H7 (cell line): ENCODE data around the gene NOL4L. TPM values are rescaled to one million over a fixed set of nuclear protein-coding genes. Genes with fewer than 3 reads are reported as not detected.

Experiments
- DNase-seq: peaks from one replicate; pipeline ENCODE4 v3.0.0; 2012
- H3K27me3 ChIP-seq: 2 replicates; pipeline ENCODE4 v1.6.0; 2011; ENCODE audit warnings: mild to moderate bottlenecking, low read length; ENCODE audit not compliant: control insufficient read depth, insufficient read depth
- H3K36me3 ChIP-seq: replicated peaks from 2 replicates; pipeline ENCODE4 v1.5.1; 2011; ENCODE audit warnings: low read length; ENCODE audit not compliant: control insufficient read depth, insufficient read depth
- H3K4me3 ChIP-seq: 2 replicates; pipeline ENCODE4 v1.5.1; 2011; ENCODE audit warnings: low read depth, mild to moderate bottlenecking, control low read depth, low read length, moderate library complexity; ENCODE audit not compliant: insufficient read depth
- total RNA-seq: library from RNA; depleted of rRNA; stranded (reverse); fragments of >200 nt; shearing (Covaris generic); gene quantifications from 2 replicates; pipeline ENCODE4 v1.2.3, GENCODE V29; 2014

The NOL4L gene
- total RNA-seq, 1 experiment from 2014 or later, result 26.6 TPM

DNA sequence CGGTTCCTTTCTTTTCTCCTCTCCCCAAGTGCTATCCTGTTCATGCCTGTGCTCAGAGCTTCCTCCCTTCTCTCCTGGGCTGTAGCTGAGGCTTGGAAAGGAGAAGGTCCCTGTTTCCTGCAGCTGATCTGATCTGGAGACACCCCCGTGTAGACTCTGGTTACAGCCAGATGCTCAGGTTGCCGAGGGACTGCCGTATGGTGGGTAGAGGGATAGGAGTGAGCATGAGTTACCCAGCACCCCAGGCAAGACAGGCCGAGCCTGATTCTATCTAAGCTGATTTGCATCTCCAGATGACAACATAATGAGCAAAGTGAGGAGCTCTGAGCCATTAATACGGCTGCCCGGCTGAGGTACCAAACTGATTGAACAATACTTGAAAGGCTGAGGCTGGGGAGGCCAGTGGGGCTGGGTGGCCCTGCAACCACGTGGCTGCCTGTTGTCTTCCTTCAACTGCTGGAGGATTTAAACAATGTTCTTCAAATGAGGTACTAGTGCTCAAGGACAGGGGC lies 135.2 kb downstream of the NOL4L start:
- H3K27me3 ChIP-seq, result no peaks in the 10 kb centered on the region
- H3K36me3 ChIP-seq, result peaks cover 57% of the 10 kb centered on the region
- no peak overlapping the region for H3K4me3 ChIP-seq
- no peak for DNase-seq

DNA sequence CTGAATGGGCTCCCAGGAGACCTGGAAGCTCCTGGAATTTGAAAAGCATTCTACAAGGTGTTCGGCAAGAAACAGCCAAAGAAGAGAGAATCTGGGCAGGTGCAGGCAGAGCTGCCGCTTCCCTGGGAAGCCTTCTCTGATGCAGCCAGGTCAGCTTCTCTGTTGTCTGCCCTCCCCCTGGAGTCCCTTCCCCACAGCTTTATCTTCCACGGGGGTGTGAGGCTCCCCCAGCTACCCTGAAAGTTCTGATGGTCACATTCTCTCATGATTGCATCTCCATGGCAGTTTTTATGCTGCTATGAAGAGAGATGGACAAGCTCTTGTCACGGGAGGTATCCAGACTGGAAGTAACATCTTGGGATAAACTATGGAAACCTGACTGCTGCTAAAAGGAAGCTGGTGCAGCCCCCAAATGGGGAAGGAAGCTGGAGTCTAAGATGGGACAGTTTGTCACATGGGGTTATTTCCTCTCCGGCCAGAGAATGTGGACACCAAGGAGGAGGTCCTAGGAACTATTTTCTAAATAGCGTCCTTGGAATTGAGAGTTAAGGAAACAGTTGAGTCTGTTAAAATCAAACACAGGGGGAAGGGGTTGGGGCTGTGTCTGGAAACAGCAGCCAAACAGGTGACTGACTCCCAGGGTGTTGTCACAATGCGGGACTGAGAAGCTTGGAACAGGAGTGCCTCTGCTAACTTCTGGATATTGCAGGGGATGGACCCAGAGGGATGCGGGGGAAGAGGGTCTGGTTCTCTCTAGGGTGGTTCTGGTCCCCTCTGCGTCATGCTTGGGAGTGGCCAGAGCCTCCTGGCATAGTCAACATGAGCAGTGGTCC lies 135.9 kb downstream of the NOL4L start:
- Histone ChIP-seq H3K36me3 (peaks cover 52% of the 10 kb centered on the region), H3K27me3 (no peaks in the 10 kb centered on the region), H3K4me3 (no peak overlapping the region)
- no peak for DNase-seq

DNA sequence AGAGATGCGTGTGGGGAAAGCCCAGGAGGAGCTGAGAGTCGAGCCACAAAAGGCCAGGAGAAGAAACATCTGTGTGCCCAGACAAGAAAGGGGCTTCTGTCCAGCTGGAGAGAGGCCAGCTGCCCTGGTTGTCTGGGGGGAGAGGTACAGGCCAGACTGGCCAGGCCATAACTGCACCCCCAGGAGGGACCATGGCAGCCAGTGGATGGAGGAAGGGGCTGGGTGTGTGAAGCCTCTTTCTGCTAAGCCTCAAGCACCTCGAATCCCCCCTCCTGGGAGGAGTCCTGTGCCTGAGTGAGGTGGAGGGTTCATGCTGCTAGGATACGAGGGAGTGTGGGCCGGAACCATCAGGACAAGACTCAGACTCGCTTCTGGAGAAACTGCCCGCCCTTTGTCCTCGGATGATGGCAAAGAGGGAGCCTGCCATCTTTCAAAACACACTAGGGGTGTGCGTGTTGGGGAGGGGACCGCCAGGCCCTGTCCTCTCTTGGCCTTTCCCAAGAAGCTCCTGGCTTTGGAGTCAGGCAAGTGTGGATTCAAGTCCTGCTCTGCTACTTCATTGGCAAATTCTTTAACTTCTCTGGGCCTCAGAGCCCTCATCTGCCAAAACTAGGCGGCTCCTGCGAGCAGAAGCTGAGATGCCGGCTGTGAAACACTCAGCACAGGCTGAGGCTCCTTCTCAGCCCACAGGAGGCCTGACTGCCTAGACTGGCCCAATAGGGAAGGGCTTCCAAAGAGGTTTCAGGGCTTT lies 136.7 kb downstream of the NOL4L start:
- H3K4me3 ChIP-seq, result no peak overlapping the region
- DNase-seq, result no peak
- peaks cover 49% of the 10 kb centered on the region for H3K36me3 ChIP-seq

GRCh38 chr20:32447136-32448027 lies 137.8 kb downstream of the NOL4L start:
- no peak for DNase-seq
- Histone ChIP-seq H3K4me3 (no peak overlapping the region), H3K27me3 (no peaks in the 10 kb centered on the region), H3K36me3 (peaks cover 40% of the 10 kb centered on the region)

More for the DNA sequence above, 136.7 kb downstream of the NOL4L start:
- no peaks in the 10 kb centered on the region for H3K27me3 ChIP-seq

- Histone ChIP-seq H3K36me3 (peaks cover 35% of the 10 kb centered on the region), H3K27me3 (no peaks in the 10 kb centered on the region), H3K4me3 (no peak overlapping the region)
- no peak for DNase-seq
These were observed 138.6 kb downstream of the NOL4L start for GRCh38 chr20:32446301-32447100.

DNA sequence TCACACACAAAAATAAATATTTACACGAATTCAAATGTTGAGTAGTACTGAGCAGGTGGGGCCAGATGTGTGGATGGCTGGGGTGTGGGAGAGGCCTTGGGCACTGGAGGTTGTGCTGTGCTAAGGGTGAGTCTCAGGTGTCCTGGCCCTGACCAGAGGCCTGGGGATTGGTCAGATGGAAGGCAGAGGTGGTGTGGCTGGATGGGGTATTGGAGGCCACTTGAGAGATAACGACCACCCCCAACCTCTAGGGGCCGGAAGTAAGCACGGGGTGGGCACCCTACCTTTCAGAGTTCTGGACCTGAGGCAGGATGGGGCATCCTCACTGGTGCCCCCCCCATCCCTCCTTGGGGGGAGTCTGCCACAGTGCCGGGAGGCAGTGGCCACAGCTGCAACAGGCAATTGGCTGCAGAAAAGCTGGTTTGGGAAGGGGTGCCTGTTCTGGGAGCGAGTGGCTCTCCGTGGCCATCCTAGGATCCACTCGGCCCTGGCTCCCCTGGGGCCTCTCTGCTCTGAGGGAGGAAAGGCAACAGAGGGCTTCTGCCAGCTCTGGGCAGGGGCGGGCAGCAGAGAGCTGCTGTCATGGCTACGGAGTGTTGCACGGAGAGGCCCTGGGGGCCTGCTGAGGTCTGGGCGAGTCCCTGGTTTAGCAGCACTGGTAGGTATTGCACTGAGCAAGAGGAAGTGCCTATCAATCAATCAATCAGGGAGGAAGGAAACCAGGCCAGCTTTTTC lies 139.4 kb downstream of the NOL4L start:
- no peaks in the 10 kb centered on the region for H3K27me3 ChIP-seq
- peak; percentile 67 for DNase-seq

DNA sequence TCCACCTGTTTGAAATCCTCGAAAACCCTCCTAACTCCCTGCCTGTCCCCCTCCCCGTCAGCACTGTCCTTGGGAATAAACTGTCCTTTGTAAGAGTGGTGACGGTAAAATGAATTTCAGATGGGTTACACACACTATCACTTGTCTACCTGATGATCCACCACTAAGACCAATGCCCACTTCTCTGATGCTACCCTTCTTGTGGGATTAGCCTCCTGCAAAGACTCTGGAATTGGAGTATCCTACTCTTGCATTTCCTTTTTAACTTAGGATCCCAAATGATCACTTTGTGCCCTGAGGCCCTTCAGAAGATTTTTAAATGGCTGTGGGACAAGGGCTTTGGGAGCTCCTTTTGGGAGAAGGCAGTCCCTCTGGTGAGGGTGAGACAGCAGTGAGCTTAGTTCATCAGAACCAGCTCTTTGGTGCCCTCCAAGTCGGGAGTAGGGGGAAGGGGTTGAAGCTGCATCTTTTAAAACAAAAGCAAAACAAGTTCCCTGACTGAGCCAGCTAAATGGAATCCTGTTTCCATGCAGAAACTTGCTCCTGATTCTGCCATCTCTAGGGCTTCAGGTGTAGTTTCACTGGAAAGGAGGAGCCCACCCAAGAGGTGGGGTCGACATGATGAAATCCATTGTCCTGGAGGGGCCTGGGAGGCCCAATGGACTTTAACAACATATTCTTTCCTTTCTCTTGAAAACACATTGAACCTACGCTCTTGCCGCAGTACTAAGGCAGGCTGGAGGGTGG lies 140.5 kb downstream of the NOL4L start:
- Histone ChIP-seq H3K27me3 (no peaks in the 10 kb centered on the region), H3K4me3 (no peak overlapping the region), H3K36me3 (peaks cover 23% of the 10 kb centered on the region)
- peak; percentile 50 for DNase-seq

More for the DNA sequence above, 139.4 kb downstream of the NOL4L start:
- Histone ChIP-seq H3K36me3 (peaks cover 29% of the 10 kb centered on the region), H3K4me3 (no peak overlapping the region)

DNA sequence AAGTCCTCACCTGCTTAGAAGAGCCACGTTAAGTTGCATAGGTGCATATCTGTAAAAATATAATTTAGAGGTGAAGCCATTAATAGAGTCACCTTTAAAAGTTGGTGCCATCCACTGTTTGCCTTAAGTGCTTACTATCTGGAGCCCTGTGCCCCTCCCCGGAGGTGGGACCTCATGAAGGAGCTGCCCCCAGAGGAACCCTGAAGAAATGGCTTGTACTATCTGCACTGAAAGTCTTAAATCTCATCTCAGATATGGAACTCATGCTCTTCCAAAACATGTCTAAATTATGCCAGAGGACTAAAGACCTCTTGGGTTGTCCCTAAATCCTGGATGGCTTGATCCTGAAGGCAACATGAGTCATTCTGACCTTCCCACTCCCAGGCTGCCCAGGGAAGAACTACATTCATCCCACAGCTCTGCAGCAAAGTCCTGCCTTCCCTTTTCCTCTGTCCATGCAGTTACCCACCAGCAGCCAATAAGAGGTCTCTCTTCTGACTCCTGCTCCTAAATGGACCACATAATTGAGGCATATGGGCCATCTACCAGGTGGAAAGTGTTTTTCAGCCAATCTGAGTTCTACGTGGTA lies 141.7 kb downstream of the NOL4L start:
- DNase-seq, result peak; percentile 61

DNA sequence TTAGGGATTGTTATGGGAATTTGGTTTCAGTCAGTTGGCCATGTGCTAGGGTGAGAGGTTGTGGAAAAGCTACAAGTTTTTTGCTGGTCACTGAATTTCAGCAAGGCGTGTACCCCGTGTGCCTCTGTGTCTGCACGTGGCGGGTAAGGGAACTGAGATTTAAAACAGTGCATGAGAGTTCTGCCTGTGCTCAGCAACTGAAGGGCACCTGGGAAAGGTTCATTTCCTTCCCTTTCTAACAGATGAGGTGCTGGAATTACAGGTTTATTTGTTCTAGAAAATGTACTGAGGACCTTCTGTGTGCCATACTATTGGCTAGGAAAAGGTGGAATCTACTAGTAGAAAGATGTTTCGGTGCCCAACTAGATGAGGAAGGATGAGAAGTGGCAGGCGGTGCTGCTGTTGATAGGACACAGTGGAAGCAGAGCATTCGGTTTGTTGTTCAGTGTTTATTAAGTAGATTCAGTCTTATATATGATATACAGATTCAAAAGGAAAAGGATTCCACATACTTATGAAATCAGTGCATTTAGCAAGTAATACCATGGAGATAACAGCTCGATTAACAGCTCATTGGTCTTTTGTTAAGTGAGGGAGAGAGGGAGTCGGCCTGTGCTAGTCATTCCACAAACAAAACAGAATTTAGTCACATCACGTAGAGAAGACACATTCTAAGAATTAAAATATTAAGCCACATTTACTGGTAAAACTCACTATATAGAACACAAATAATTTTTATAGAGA lies 142.3 kb downstream of the NOL4L start:
- no peak overlapping the region for H3K4me3 ChIP-seq
- no peaks in the 10 kb centered on the region for H3K27me3 ChIP-seq
- peak; percentile 23 for DNase-seq
- H3K36me3 ChIP-seq, result peaks cover 14% of the 10 kb centered on the region

More for the DNA sequence above, 141.7 kb downstream of the NOL4L start:
- Histone ChIP-seq H3K4me3 (no peak overlapping the region), H3K27me3 (no peaks in the 10 kb centered on the region), H3K36me3 (peaks cover 18% of the 10 kb centered on the region)

- peaks cover 7% of the 10 kb centered on the region for H3K36me3 ChIP-seq
- no peaks in the 10 kb centered on the region for H3K27me3 ChIP-seq
- no peak overlapping the region for H3K4me3 ChIP-seq
- DNase-seq, result peak; percentile 30
These were observed 143.5 kb downstream of the NOL4L start for GRCh38 chr20:32441638-32442037.

DNA sequence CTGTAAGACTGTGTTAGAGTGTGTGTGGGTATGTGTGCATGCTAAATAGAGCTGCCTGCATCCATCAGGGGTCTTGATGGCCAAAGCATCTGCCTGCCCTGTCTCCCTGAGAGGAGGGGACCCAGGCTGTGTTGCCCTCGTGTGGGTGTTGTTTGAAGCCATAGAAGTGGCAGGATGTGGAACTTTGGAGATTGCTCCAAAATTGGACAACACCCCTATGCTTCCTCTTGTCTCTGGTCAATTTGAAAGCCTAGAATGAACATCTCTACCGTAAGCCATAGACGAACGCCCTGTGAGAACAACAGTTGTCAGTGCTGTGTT lies 144.4 kb downstream of the NOL4L start:
- DNase-seq, result peak; percentile 27
- H3K36me3 ChIP-seq, result peaks cover 1% of the 10 kb centered on the region; the same call in 1 of the 2 replicates

More for the DNA sequence above, 144.4 kb downstream of the NOL4L start:
- H3K4me3 ChIP-seq, result no peak overlapping the region
- no peaks in the 10 kb centered on the region for H3K27me3 ChIP-seq
